ENCODE data around the gene ETV6.

Gene ETV6

DNA sequence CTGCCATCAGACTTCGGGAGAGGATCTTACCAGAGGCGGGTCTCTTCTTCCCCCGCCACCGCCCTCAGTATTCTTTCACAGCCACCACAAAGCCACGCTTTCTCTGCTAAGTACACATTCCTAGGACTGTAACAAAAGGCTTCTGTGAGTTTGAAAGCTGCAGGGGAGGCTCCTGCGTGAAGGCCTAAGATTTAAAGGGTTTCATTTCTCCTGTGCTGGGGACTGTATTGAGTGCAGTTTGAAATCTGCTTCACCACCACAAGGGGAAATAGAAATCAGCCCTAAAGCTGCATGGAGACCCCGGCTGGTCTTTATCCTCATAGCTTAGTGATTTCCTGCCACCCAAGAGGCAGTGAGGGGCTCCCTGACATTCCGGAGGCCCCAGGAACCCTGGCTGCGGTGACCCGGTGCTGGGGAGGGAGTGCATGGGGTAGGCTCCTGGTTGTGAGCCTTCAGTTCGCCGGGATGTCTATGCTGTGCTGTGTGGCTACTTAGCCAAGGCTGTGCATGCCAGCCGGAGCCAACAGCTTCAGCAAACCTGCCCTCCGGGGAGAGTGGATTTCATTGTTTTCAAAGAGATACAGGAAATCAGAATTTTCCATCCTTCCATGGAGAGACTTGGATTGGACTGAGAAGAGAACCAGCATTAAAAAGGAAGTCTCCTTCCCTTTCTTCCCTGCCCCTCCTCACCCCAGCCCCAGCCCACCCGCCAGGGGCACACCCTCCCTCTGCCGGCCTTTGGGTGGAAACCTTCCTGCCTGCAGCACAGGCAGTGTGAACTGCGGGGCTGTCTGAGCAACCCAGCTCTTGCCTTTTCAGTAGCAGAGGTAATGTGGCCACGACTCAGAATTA, 163.3 kb downstream of the ETV6 start:
- no peak for DNase-seq

GRCh38 chr12:11813438-11813813, 164.0 kb downstream of the ETV6 start:
- DNase-seq: no peak

DNA sequence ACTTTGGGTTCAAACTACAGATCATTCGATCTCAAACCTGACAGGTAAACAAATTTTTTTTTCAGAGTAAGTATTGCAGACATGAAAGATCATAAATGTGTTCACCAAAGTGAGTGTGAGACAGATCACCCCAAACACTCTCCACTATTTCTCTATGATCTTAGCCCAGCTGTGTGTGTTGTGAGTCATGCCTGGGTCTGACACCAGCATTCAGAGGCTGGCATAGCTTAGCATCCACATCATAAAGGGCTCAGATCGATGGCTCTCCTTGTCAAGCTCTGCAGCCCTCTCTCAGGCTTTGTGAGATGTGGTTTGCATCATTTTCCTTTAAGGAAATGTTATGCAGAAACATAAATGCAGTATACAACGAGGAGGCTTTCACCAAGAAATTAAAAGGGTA, 164.9 kb downstream of the ETV6 start:
- no peak for DNase-seq

- DNase-seq: no peak
Observed at GRCh38 chr12:11815397-11815796, 165.9 kb downstream of the ETV6 start.

- DNase-seq: no peak
Observed at GRCh38 chr12:11819643-11820042, 170.2 kb downstream of the ETV6 start.

DNA sequence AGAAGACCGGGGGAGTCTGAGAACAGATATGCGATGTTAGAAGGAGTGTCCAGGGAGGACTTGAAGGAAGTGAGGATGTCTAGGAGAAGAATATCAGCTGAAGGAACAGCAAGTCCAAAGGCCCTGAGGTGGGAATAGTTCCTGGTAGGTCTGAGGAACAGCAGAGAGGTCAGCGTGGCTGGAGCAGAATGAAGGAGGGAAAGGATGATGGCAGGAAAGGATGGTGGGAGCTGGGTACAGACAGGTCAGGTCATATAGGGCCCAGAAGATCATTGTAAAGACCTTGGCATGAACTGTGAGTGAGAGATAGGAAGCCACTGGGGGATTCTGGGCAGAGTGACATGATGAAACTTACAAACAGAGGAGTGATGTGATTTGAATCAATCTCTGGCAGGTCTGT, 171.0 kb downstream of the ETV6 start:
- DNase-seq: no peak

DNA sequence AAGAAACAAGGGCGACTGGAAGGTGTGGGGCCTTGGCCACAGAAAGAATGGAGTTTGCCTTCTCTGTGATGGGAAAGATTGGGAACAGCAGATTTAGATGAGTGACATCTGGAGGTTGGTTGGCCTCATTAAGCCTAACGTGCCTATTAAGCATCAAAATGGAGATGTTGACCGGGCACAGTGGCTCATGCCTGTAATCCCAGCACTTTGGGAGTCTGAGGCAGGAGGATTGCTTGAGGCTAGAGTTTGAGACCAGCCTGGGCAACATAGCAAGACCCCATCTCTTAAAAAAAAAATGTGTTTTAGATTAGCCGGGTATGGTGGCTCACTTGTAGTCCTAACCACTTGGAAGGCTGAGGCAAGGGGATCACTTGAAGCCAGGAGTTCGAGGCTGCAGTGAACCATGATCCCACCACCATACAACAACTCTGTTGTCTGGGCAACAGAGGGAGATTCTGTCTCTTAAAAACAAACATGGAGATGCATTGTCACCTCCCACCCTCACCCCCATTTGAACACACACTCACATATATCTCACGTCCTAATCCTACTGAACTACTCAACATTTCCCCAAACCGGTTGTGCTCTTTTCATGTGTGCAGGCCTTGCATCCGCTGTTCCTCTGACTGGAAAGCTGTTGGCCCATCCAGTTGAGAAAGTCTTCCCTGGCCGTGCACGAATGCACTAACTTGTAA, 172.1 kb downstream of the ETV6 start:
- DNase-seq: no peak

DNA sequence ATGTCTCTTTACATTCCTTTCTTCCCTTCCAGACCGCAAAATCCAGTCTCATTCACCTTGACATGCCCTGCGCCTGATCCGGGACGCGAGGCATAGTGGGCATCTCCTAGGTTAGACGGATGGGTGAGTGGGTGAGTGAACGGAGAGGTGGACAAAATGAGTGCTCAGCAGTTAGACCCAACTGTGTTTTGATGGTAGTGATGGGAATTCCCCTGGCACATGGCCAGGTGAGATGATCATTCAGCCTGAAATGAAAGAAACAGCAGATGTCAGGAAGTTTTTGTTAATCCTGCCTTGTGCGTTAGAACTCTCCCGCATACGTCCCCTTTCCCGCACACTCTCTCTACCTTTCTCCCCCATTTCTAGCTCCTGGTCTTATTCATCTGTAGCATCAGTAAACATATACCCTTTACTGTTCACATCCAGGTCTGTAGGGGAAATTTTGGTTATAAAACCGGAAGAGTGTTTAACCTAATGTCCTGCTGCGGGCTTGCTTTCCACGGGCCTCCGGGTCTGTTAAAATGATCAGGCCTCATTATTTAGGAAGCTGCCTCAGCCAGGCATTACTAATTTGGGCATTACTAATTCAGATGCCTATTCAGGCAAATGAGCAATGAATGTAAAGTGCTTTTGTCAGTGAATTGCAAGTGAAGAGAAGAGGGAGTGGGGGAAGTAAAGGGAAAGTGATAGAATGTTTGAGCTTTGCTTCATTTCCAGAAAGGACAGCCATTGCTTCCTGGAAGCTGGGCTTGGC, 172.8 kb downstream of the ETV6 start:
- DNase-seq: peak; percentile 43

- DNase-seq: no peak
Observed at GRCh38 chr12:11823043-11823442, 173.6 kb downstream of the ETV6 start.

- DNase-seq: no peak
Observed at GRCh38 chr12:11823593-11823992, 174.1 kb downstream of the ETV6 start.

DNA sequence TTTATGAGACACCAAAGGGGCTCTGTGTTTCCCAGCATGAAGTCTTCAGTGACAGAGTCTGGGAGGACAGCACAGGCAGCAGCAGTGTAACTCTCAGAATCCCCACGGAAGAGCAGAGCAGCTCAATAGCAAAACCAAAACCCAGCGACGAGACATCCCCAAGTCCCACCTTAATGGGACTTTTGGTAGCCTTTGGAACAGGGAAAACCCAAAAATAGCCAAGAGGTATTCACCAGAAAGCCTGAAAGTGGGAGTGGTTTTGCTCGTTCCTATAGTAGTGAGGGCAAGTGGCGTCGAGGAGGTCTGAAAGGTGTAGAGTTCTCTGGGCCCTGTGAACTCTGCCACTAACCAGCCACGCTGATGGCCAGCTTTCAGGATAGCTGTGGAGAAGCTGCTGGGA, 174.6 kb downstream of the ETV6 start:
- no peak for DNase-seq

GRCh38 chr12:11824736-11825135, 175.3 kb downstream of the ETV6 start:
- no peak for DNase-seq

- no peak for DNase-seq
Observed at GRCh38 chr12:11825278-11825677, 175.8 kb downstream of the ETV6 start.

GRCh38 chr12:11826574-11826973, 177.1 kb downstream of the ETV6 start:
- no peak for DNase-seq

DNA sequence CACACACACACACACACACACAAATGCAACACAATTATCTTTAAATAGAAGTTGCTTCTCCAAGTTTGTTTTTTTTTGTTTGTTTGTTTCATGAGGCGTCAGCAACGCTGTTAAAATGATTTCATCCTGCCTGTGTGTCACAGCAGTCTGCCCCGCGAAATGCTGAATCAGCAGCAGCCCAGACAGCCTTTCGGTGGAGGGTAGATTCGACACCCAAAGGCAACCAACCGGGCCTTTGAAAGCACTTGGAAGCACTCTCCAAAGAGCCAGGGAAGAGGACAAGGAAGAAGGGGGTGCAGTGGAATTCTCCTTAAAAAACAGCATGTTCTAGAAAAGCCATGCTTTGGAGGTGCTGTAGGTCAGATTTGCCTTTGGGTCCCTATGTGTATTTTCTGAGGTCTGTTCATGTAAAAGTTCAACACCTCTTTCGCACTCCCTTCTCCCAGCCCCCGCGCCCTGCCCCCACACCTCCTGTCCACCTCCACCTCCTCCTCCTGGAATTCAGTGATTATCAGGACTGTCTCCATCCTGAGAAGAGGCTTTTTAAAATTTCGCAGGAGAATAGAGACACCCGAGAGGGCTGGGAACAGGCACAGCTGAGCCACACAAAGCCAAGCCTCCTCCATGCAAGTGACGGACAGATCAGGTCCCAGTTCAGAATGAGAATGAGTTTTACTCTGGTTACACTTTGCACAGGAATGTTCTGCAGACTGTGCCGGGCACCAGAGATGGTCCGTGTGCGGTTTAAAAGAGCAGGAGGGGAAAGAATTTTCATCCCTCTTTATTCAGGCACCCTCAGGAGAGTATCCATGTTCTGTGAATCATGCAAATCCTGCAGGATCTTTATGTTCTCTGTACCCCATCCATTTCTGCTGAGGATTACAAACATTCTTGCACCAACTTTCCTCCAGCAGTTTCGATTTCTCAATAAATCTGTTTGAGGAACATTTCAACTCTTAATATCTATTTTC, 177.9 kb downstream of the ETV6 start:
- no peak for DNase-seq

DNA sequence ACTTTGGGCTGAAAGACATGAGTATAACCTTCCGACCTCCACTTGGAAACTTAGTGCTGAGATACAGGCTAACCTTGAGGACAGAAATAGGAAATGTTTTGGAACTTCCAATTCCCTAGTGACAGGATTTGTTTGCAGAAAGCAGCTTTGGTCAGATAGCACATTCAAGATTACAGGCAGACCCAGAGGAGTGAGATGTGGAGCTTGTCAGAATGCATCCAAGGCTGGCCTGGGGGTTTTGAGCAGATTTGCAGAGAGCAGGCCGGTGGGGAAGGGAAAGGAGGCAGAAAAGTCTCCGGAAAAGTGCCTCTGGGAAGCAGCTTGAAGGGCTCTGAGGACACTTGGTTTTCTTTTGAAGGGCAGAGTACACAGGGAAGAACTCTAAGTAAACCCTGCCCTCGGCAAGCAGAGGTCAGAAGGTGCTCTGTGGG, 180.3 kb downstream of the ETV6 start:
- no peak for DNase-seq

- no peak for DNase-seq
Observed at GRCh38 chr12:11830307-11830801, 180.9 kb downstream of the ETV6 start.

DNA sequence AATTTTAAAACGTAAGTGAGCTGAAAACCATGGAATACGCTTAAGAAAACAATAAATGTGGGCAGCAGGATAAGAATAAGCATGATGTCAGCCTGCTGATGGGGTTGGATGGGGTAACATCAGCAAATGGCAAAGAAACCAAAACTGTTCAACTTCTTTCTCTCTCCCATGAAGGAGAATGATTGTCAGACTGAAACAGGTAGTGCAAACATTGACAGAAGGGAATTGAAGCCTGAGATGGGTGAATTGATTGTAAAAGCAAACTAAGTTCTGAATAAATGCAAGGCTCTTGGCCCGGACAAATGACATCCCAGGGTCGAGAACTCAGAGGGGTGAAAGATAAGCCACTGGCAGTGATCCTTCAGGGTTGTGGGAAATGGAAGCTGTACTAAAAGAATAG, 182.6 kb downstream of the ETV6 start:
- DNase-seq: no peak

DNA sequence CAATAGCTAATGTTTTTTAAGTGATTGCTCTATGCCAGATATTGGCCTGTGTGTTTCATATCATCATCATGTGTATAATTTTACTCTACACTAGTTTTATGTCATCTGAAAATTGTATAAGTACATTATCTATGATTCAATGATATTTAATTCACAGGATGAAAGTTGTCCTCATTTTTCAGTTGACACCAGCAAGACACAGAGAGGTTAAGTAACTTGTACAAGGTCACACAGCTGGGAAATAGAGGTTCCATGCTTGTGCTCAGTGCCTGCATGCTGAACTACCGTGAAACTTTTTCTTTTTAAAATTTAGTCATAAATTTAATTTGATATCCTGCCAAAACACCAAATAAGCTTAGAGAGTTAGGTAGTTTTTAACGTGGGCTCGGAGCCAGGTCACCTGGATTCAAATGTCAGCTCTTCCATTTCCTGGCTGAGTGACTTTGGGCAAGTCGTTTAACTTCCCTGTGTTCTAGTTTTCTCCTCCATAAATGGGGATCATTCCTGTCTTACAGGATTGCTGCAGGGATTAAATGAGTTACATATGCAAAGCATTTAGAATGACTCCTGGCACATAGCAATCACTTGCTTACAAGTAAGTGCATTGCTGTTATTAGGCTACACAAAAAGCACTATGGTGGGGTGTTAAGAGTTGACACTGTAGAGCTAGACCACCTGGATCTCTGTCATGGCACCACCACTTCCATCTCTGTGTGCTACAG, 183.9 kb downstream of the ETV6 start:
- no peak for DNase-seq

- DNase-seq: no peak
Observed at GRCh38 chr12:11834104-11834812, 184.8 kb downstream of the ETV6 start.

DNA sequence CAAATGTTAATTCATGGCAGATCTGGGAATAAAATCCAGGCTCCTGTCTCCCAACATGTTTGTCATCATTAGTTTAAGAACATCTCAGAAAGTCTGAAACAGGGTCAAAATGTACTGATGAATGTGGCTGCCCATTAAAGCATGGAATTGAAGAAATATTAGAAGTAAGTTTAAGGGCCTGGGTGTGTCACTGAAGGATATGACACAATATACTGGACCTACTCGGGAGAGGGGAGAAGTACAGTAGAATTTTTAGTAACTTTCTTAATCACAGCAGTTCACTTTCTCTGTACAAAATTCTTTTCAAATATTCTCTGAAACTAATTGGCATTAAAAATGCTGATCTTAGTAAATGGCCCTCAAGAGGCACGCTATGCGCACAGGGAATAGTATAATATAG, 185.5 kb downstream of the ETV6 start:
- DNase-seq: no peak

Data from activated T-cell treated with anti-CD3 and anti-CD28 coated beads for 4 hours (primary cell).